ENCODE measurements around the gene SMG6. TPM values are rescaled to one million over a fixed set of nuclear protein-coding genes. Genes with fewer than 3 reads are reported as not detected.

Gene SMG6
- total and polyA plus RNA-seq, 2 of the 13 experiments (the other 11 are each of a cell fraction or from before 2014, with no cell fraction given) = 4.6 to 14.6 TPM

DNA sequence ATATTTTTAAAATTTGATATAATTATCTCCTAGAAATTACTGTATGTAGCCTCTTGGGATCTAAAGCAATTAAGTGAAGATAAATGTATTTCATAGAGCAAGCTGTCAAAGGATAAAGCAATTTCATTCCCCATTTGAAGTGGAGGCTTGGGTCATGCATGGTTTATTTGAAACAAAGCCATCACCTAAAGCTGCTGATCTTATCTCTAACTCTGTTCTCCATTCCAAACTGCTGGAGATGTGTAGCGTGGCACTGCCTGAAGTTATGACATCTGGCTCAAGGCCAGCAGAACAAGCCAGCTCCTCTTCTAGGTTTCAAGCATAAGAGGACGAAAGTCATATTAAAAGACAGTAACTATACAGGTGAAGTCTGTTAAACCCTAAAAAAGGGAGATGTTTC is 164.8 kb downstream of the SMG6 start:
- Histone ChIP-seq H3K27me3 (ENCODE audit: control insufficient read depth in 1 of 2, insufficient read depth in 2 of 2, low read length in 2 of 2) (no peaks in the 10 kb centered on the region), H3K36me3 (replicated peaks in 1 of 2; ENCODE audit: control insufficient read depth in 1 of 2, insufficient read depth in 2 of 2, low read length in 2 of 2) (peaks cover 3 to 5% of the 10 kb centered on the region in 2 experiments; a peak in 1 of 5 replicates), H4K20me1 (ENCODE audit: insufficient read depth, low read length) (no peaks in the 10 kb centered on the region), H3K9me3 (ENCODE audit: low read length) (no peaks in the 10 kb centered on the region), H3K27ac (ENCODE audit: extremely low read length, insufficient read depth, low read length) (no peak overlapping the region), H3K4me1 (ENCODE audit: insufficient read depth, low read length) (peaks cover 34% of the 10 kb centered on the region), H3K9ac (ENCODE audit: insufficient read depth, low read depth, low read length) (no peak overlapping the region), H3K4me2 (ENCODE audit: low read depth, low read length) (no peak overlapping the region), H3K4me3 (replicated peaks in 1 of 3; ENCODE audit: insufficient read depth in 1 of 3, low read depth in 2 of 3, low read length in 3 of 3) (no peak overlapping the region), H3K79me2 (ENCODE audit: insufficient read depth, low read length) (no peaks in the 10 kb centered on the region), H2AFZ (ENCODE audit: low read length) (no peak overlapping the region)
- intact Hi-C loops (cut with micrococcal nuclease; ENCODE audit: unreplicated experiment) = no loop called here
- POLR2A ChIA-PET = no interaction called here
- TF ChIP-seq ZNF788 (CRISPR knock-in tag; IDR thresholded peaks at IDR 0.05; ENCODE audit: borderline replicate concordance) = no peak
- TF ChIP-seq, protein P1, sequence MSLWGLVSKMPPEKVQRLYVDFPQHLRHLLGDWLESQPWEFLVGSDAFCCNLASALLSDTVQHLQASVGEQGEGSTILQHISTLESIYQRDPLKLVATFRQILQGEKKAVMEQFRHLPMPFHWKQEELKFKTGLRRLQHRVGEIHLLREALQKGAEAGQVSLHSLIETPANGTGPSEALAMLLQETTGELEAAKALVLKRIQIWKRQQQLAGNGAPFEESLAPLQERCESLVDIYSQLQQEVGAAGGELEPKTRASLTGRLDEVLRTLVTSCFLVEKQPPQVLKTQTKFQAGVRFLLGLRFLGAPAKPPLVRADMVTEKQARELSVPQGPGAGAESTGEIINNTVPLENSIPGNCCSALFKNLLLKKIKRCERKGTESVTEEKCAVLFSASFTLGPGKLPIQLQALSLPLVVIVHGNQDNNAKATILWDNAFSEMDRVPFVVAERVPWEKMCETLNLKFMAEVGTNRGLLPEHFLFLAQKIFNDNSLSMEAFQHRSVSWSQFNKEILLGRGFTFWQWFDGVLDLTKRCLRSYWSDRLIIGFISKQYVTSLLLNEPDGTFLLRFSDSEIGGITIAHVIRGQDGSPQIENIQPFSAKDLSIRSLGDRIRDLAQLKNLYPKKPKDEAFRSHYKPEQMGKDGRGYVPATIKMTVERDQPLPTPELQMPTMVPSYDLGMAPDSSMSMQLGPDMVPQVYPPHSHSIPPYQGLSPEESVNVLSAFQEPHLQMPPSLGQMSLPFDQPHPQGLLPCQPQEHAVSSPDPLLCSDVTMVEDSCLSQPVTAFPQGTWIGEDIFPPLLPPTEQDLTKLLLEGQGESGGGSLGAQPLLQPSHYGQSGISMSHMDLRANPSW (CRISPR knock-in tag; IDR thresholded peaks at IDR 0.05; ENCODE audit: borderline replicate concordance) = no peak
- in situ Hi-C loops (cut with HindIII; ENCODE audit: extremely low pct_ligation_motif_present, low pct_unique_long_range_greater_than_20kb) = no loop called here
- WGBS (ENCODE audit: low lambda C conversion rate) = 76% methylated on average over 2 of the region's 2 CpGs
- BruUV-seq (replicated peaks) = no TSS peak
- ATAC-seq (no peak), FAIRE-seq (peak; percentile 59), DNase-seq (ENCODE audit: low spot score) (peak; percentile 34)
- CTCF ChIA-PET (ENCODE audit: low intra/inter-chr PET ratio, low total read pairs) = no interaction called here

DNA sequence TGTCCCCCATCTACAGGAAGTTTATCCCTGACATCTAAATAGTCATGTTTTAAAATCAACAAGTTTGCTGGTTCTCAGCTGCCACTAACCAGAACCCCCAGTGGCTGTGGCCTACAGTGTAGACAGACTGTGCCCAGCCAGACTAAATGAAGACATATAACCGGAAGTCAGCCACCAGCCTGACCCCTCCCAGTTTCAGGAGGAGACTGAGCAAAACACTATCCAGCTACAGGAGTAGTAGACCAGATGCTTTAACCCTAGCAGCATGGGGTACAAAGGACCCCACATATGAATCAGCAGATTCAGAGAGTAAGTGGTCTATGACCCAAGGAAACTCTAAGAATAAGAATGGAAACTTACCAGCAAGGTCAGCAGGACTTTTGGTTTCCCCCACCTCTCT is 165.3 kb downstream of the SMG6 start:
- Histone ChIP-seq H3K27me3 (ENCODE audit: control insufficient read depth in 1 of 2, insufficient read depth in 2 of 2, low read length in 2 of 2) (no peaks in the 10 kb centered on the region), H3K4me2 (ENCODE audit: low read depth, low read length) (no peak overlapping the region), H3K9me3 (ENCODE audit: low read length) (no peaks in the 10 kb centered on the region), H2AFZ (ENCODE audit: low read length) (no peak overlapping the region), H3K4me3 (replicated peaks in 1 of 3; ENCODE audit: insufficient read depth in 1 of 3, low read depth in 2 of 3, low read length in 3 of 3) (no peak overlapping the region), H3K79me2 (ENCODE audit: insufficient read depth, low read length) (no peaks in the 10 kb centered on the region), H3K9ac (ENCODE audit: insufficient read depth, low read depth, low read length) (no peak overlapping the region), H4K20me1 (ENCODE audit: insufficient read depth, low read length) (no peaks in the 10 kb centered on the region), H3K4me1 (ENCODE audit: insufficient read depth, low read length) (peaks cover 32% of the 10 kb centered on the region), H3K36me3 (replicated peaks in 1 of 2; ENCODE audit: control insufficient read depth in 1 of 2, insufficient read depth in 2 of 2, low read length in 2 of 2) (peaks cover 3 to 5% of the 10 kb centered on the region in 2 experiments; a peak in 1 of 5 replicates), H3K27ac (ENCODE audit: extremely low read length, insufficient read depth, low read length) (no peak overlapping the region)
- ATAC-seq (no peak), FAIRE-seq (no peak), DNase-seq (ENCODE audit: low spot score) (no peak)
- CTCF ChIA-PET (ENCODE audit: low intra/inter-chr PET ratio, low total read pairs) = no interaction called here
- POLR2A ChIA-PET = no interaction called here
- BruUV-seq (replicated peaks) = no TSS peak
- in situ Hi-C loops (cut with HindIII; ENCODE audit: extremely low pct_ligation_motif_present, low pct_unique_long_range_greater_than_20kb) (no loop called here), intact Hi-C loops (cut with micrococcal nuclease; ENCODE audit: unreplicated experiment) (no loop called here)
- TF ChIP-seq TBP (CRISPR knock-in tag; IDR thresholded peaks at IDR 0.05) = no peak
- no peak for TF ChIP-seq BRD4 (CRISPR knock-in tag; IDR thresholded peaks at IDR 0.05)
- no peak for TF ChIP-seq CREM (IDR thresholded peaks at IDR 0.05)
- no peak for TF ChIP-seq CREM (CRISPR knock-in tag; IDR thresholded peaks at IDR 0.05)
- TF ChIP-seq HNRNPLL (IDR thresholded peaks at IDR 0.05; ENCODE audit: low read depth, low read length, poor library complexity, severe bottlenecking) = no peak
- TF ChIP-seq ASH2L (IDR thresholded peaks at IDR 0.05; ENCODE audit: insufficient read length, low read depth, low read length) = no peak
- no peak for TF ChIP-seq ZNF44 (CRISPR knock-in tag; IDR thresholded peaks at IDR 0.05)
- TF ChIP-seq HES4 (CRISPR knock-in tag; IDR thresholded peaks at IDR 0.05; ENCODE audit: borderline replicate concordance) = no peak
- no peak for TF ChIP-seq ZNF205 (CRISPR knock-in tag; IDR thresholded peaks at IDR 0.05)
- WGBS (ENCODE audit: low lambda C conversion rate) = 80% methylated on average over 1 of the region's 1 CpG

All from HepG2 (cell line).